ENCODE results near the gene NFIB. TPM values are rescaled to one million over a fixed set of nuclear protein-coding genes. Genes with fewer than 3 reads are reported as not detected.

The NFIB gene
- total and polyA plus RNA-seq, 2 donors (not counting 3 experiments of a cell fraction or from before 2014, with no cell fraction given), result 26.4 to 174 TPM

- no TSS peak for BruUV-seq (replicated peaks)
- Histone ChIP-seq H3K36me3 (ENCODE audit: control insufficient read depth in 2 of 2, extremely low read depth in 1 of 2, insufficient read depth in 2 of 2, low read length in 2 of 2) (peaks cover 0 to 2% of the 10 kb centered on the region in 2 experiments), H3K9me1 (replicated peaks; ENCODE audit: control insufficient read depth, extremely low read depth, insufficient read depth, low read length) (no peaks in the 10 kb centered on the region), H3K79me2 (ENCODE audit: control insufficient read depth, insufficient read depth, low read length) (peaks cover 84% of the 10 kb centered on the region), H3K4me3 (replicated peaks in 1 of 3; ENCODE audit: insufficient read depth in 1 of 3, low read depth in 1 of 3, low read length in 3 of 3) (no peak overlapping the region), H3K9ac (replicated peaks; ENCODE audit: extremely low read depth, insufficient read depth, low read length) (no peak overlapping the region), H3K27ac (ENCODE audit: insufficient read depth, low read depth, low read length) (no peak overlapping the region), H3K4me1 (ENCODE audit: control insufficient read depth, extremely low read depth, insufficient read depth, low read length) (peaks cover 19% of the 10 kb centered on the region), H3K4me2 (ENCODE audit: insufficient read depth, low read length) (no peak overlapping the region), H4K20me1 (replicated peaks; ENCODE audit: control insufficient read depth, extremely low read depth, insufficient read depth, low read length) (peaks cover 20% of the 10 kb centered on the region), H3K27me3 (ENCODE audit: control insufficient read depth in 2 of 2, insufficient read depth in 2 of 2, low read length in 2 of 2) (no peaks in the 10 kb centered on the region), H2AFZ (ENCODE audit: low read depth, low read length) (no peak overlapping the region), H3K9me3 (replicated peaks; ENCODE audit: control insufficient read depth, insufficient read depth, low read length) (no peaks in the 10 kb centered on the region)
- dilution Hi-C loops (cut with MboI; ENCODE audit: extremely low pct_ligation_motif_present, low sequenced_read_pairs) (no loop called here), intact Hi-C loops (cut with micrococcal nuclease) (no loop called here)
- DNase-seq (ENCODE audit: low read depth, low spot score) (no peak), FAIRE-seq (no peak)
- POLR2A ChIA-PET, result no interaction called here
- TF ChIP-seq MYC (IDR thresholded peaks at IDR 0.05; ENCODE audit: low read depth, low read length) (no peak), FOS (IDR thresholded peaks at IDR 0.05; ENCODE audit: borderline replicate concordance, insufficient read depth, low read length) (no peak), EZH2 (IDR thresholded peaks at IDR 0.05; ENCODE audit: borderline replicate concordance, low read depth, low read length, severe bottlenecking) (no peak), JUN (IDR thresholded peaks at IDR 0.05; ENCODE audit: borderline replicate concordance, insufficient read depth, insufficient read length, low read depth) (no peak), GATA2 (IDR thresholded peaks at IDR 0.05; ENCODE audit: insufficient read depth, insufficient read length, low read depth, low read length) (no peak), CTCF (IDR thresholded peaks at IDR 0.05; ENCODE audit: extremely low read depth in 1 of 2, insufficient read depth in 1 of 2, low read depth in 1 of 2, low read length in 2 of 2) (no peak), POLR2AphosphoS5 (IDR thresholded peaks at IDR 0.05; ENCODE audit: insufficient read depth, low read depth, low read length) (no peak), POLR2A (IDR thresholded peaks at IDR 0.05; ENCODE audit: low read depth, low read length) (no peak)
- TF ChIP-seq, protein P1, sequence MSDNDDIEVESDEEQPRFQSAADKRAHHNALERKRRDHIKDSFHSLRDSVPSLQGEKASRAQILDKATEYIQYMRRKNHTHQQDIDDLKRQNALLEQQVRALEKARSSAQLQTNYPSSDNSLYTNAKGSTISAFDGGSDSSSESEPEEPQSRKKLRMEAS (IDR thresholded peaks at IDR 0.05; ENCODE audit: insufficient read depth, insufficient read length), result no peak
- CTCF ChIA-PET, result interaction anchor here (1.2 kb wide), 1 partner anchor 11 kb away, joined by 3 read pairs; no protein-coding TSS in a partner anchor
Measured at GRCh38 chr9:14283276-14283675, 30.7 kb downstream of the NFIB start.

All from endothelial cell of umbilical vein (primary cell).